ENCODE data around the gene RAMACL.

GRCh38 chr6:166608774-166609173, 22.3 kb upstream of the RAMACL start:
- TF ChIP-seq ZFX (IDR thresholded peaks at IDR 0.05) (no peak), CTCF (conservative IDR thresholded peaks at IDR 0.05) (no peak)

All from C4-2B (cell line).